MCF 10A (cell line): Measurements from ENCODE around the gene YAE1. TPM values are rescaled to one million over a fixed set of nuclear protein-coding genes. Genes with fewer than 3 reads are reported as not detected.

Experiments used
- BruUV-seq: library from RNA; stranded (reverse); fragments of 400-500 nt; replicated peaks from 2 replicates; lab custom pipeline; 2021; lab: Mats Ljungman, UMichigan
- CTCF ChIA-PET: fragments of 300-600 bp; sonication (Branson Sonifier 250); formaldehyde crosslinking; extraction: SDS; loops from one replicate; lab custom pipeline; 2021; ENCODE audit warnings: antibody characterized with exemption, inconsistent platforms; lab: Yijun Ruan, JAX
- POLR2A ChIA-PET: fragments of 300-600, 350-650 bp; sonication (Branson Sonifier 250); formaldehyde crosslinking; extraction: SDS; loops from one replicate; lab custom pipeline; 2020; ENCODE audit warnings: antibody characterized with exemption, inconsistent platforms; lab: Yijun Ruan, JAX
- DNase-seq: peaks from one replicate; pipeline ENCODE4 v3.0.0-alpha.2; 2018; ENCODE audit not compliant: unreplicated experiment
- H3K27ac Mint-ChIP-seq: one replicate; pipeline ENCODE4 v1.8.0; 2022; ENCODE audit warnings: mild to moderate bottlenecking, low read depth, mixed read lengths; ENCODE audit not compliant: unreplicated experiment
- H3K27me3 Mint-ChIP-seq: one replicate; pipeline ENCODE4 v1.8.0; 2022; ENCODE audit warnings: mixed read lengths; ENCODE audit not compliant: insufficient read depth, unreplicated experiment
- H3K36me3 Mint-ChIP-seq: one replicate; pipeline ENCODE4 v1.8.0; 2022; ENCODE audit warnings: mild to moderate bottlenecking, moderate library complexity, mixed read lengths; ENCODE audit not compliant: insufficient read depth, unreplicated experiment
- H3K4me1 Mint-ChIP-seq: one replicate; pipeline ENCODE4 v1.8.0; 2022; ENCODE audit warnings: mixed read lengths; ENCODE audit not compliant: insufficient read depth, unreplicated experiment
- H3K4me3 Mint-ChIP-seq: one replicate; pipeline ENCODE4 v1.8.0; 2022; ENCODE audit warnings: mild to moderate bottlenecking, moderate library complexity, mixed read lengths; ENCODE audit not compliant: unreplicated experiment
- H3K9me3 Mint-ChIP-seq: one replicate; pipeline ENCODE4 v1.8.0; 2022; ENCODE audit warnings: mixed read lengths; ENCODE audit not compliant: unreplicated experiment
- intact Hi-C: fragments of 100-400 bp; cut with micrococcal nuclease; formaldehyde crosslinking; loops from 2 replicates; pipeline ENCODE4 v1.14.1; 2022
- total RNA-seq: library from RNA; stranded (reverse); gene quantifications from 2 replicates; pipeline ENCODE4 v1.2.3, GENCODE V29; 2022
- TF ChIP-seq, protein P1 (sequence below): fragments of 200-600 bp; IDR thresholded peaks from one replicate; pipeline ENCODE4 v1.8.0; 2022; ENCODE audit warnings: antibody characterized with exemption, mild to moderate bottlenecking; ENCODE audit not compliant: unreplicated experiment

The YAE1 gene
- total RNA-seq, 1 experiment from 2014 or later: 34.7 TPM

GRCh38 chr7:39577229-39577874 lies 11.1 kb downstream of the YAE1 start:
- Mint-ChIP-seq H3K9me3 (no peaks in the 10 kb centered on the region), H3K4me1 (peaks cover 12% of the 10 kb centered on the region), H3K36me3 (peaks cover 17% of the 10 kb centered on the region), H3K27me3 (no peaks in the 10 kb centered on the region), H3K4me3 (no peak overlapping the region), H3K27ac (no peak overlapping the region)
- TF ChIP-seq, protein P1, sequence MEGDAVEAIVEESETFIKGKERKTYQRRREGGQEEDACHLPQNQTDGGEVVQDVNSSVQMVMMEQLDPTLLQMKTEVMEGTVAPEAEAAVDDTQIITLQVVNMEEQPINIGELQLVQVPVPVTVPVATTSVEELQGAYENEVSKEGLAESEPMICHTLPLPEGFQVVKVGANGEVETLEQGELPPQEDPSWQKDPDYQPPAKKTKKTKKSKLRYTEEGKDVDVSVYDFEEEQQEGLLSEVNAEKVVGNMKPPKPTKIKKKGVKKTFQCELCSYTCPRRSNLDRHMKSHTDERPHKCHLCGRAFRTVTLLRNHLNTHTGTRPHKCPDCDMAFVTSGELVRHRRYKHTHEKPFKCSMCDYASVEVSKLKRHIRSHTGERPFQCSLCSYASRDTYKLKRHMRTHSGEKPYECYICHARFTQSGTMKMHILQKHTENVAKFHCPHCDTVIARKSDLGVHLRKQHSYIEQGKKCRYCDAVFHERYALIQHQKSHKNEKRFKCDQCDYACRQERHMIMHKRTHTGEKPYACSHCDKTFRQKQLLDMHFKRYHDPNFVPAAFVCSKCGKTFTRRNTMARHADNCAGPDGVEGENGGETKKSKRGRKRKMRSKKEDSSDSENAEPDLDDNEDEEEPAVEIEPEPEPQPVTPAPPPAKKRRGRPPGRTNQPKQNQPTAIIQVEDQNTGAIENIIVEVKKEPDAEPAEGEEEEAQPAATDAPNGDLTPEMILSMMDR: no peak
- BruUV-seq: no TSS peak
- ChIA-PET CTCF (interaction anchor here (0.6 to 8.0 kb wide), 6 partner anchors 17 to 475 kb away, joined by 3 to 365 read pairs (median 18); no protein-coding TSS in a partner anchor), POLR2A (interaction anchor here (0.6 to 1.4 kb wide), 3 partner anchors 47 to 174 kb away, joined by 3 to 6 read pairs (median 3); no protein-coding TSS in a partner anchor)
- no peak for DNase-seq
- intact Hi-C loops: no loop called here

- BruUV-seq: no TSS peak
- Mint-ChIP-seq H3K27me3 (no peaks in the 10 kb centered on the region), H3K27ac (no peak overlapping the region), H3K9me3 (no peaks in the 10 kb centered on the region), H3K4me3 (no peak overlapping the region), H3K36me3 (no peaks in the 10 kb centered on the region), H3K4me1 (peaks cover 12% of the 10 kb centered on the region)
- CTCF ChIA-PET: interaction anchor here (0.5 to 8.0 kb wide), 69 partner anchors 9 to 1382 kb away, joined by 3 to 365 read pairs (median 4); partner anchors contain the start of genes RALA and YAE1
- POLR2A ChIA-PET: interaction anchor here (0.6 to 5.1 kb wide), 12 partner anchors 8 to 654 kb away, joined by 3 to 35 read pairs (median 4); partner anchors contain the start of genes MPLKIP, RALA and SUGCT
- peak; percentile 90 for DNase-seq
- intact Hi-C loops: loop anchor here (1.0 to 5.0 kb wide), 4 partner anchors 43 to 472 kb away; partner anchors contain the start of gene RALA
- TF ChIP-seq, protein P1: peak; percentile 76
Measured at GRCh38 chr7:39580149-39580874, 14.1 kb downstream of the YAE1 start.

- BruUV-seq: no TSS peak
- Mint-ChIP-seq H3K4me1 (peaks cover 12% of the 10 kb centered on the region), H3K9me3 (no peaks in the 10 kb centered on the region), H3K4me3 (no peak overlapping the region), H3K36me3 (no peaks in the 10 kb centered on the region), H3K27ac (no peak overlapping the region), H3K27me3 (no peaks in the 10 kb centered on the region)
- intact Hi-C loops: loop anchor here (5.0 kb wide), 1 partner anchor 365 kb away; no protein-coding TSS in a partner anchor
- ChIA-PET CTCF (interaction anchor here (0.6 to 8.0 kb wide), 7 partner anchors 12 to 470 kb away, joined by 3 to 365 read pairs (median 8); no protein-coding TSS in a partner anchor), POLR2A (interaction anchor here (0.6 to 5.1 kb wide), 6 partner anchors 15 to 163 kb away, joined by 3 to 33 read pairs (median 3); no protein-coding TSS in a partner anchor)
- TF ChIP-seq, protein P1: no peak
- no peak for DNase-seq
Measured at GRCh38 chr7:39582536-39582935, 16.3 kb downstream of the YAE1 start.

DNA sequence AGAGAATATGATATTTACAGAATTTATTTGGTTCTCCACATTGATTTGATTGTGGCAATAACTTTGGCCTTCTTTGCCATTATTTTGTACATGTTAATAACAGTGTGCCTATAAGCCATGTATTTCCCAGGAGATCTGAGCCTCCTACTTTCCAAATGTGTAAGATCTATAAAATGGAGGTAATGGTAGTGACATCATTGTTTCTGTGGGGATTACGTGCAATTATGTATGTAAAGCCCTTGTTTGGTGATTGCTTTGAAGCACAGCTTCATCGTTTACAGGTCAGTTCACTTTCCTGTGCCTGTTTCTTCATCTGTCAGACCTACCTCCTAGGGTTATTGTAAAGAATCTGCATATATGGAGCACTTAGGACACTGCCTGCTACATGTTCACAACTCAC lies 17.3 kb downstream of the YAE1 start:
- no peaks in the 10 kb centered on the region for H3K36me3 Mint-ChIP-seq

More for the DNA sequence above, 17.3 kb downstream of the YAE1 start:
- Mint-ChIP-seq H3K27ac (no peak overlapping the region), H3K4me1 (peaks cover 12% of the 10 kb centered on the region), H3K27me3 (no peaks in the 10 kb centered on the region), H3K4me3 (no peak overlapping the region), H3K9me3 (no peaks in the 10 kb centered on the region)
- ChIA-PET POLR2A (interaction anchor here (0.9 kb wide), 1 partner anchor 37 kb away, joined by 3 read pairs; no protein-coding TSS in a partner anchor), CTCF (interaction anchor here (0.6 to 8.0 kb wide), 2 partner anchors 64 to 163 kb away, joined by 3 to 365 read pairs; no protein-coding TSS in a partner anchor)
- no TSS peak for BruUV-seq
- no peak for DNase-seq
- TF ChIP-seq, protein P1: no peak
- intact Hi-C loops: loop anchor here (5.0 kb wide), 1 partner anchor 364 kb away; no protein-coding TSS in a partner anchor
